ENCODE data around the gene POU5F1.

The POU5F1 gene

GRCh38 chr6:31139599-31139998 lies 30.9 kb downstream of the POU5F1 start:
- no peak for DNase-seq (ENCODE audit: low read depth)

DNA sequence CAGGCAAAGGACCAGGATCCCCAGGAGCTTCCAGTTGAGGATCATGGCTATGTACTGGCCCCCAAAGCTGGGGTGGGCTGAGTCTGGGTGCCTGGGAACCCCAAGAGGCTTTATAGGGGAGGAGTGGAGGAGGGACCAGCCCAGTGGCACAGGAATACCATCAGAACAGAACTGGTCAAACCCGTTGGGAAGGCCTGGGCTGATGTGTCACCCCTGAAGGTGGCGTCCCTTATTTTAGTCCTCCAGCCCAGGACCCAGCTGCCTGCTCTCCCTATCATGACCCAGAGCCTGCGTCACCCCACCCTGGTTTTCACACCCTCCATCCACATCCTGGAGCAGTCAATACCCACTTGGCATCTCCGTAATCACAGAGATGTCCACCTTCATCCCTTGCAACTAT lies 31.5 kb downstream of the POU5F1 start, which contains the start of gene PSORS1C2:
Gene PSORS1C2 (minus strand): TSS at position 85 of the 400 bp plus-strand sequence. CDS start 40 bp downstream, at position 45.
- no peak for DNase-seq (ENCODE audit: low read depth)

DNA sequence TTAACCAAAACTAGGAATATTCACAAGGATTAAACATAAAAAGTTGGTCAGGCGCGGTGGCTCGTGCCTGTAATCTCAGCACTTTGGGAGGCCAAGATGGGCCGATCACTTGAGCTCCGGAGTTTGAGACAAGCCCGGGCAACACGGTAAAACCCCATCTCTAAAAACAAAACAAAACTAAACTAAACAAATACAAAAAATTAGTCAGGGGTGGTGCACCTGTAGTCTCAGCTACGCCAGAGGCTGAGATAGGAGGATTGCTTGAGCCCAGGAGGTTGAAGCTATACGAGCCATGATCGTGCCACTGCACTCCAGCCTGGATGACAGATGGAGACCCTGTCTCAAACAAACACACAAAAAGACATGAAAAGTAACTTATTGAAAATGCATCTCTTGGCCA lies 34.8 kb downstream of the POU5F1 start:
- DNase-seq (ENCODE audit: low read depth), result no peak

- DNase-seq (ENCODE audit: low read depth), result no peak
Measured at GRCh38 chr6:31132806-31133205, 37.7 kb downstream of the POU5F1 start.

DNA sequence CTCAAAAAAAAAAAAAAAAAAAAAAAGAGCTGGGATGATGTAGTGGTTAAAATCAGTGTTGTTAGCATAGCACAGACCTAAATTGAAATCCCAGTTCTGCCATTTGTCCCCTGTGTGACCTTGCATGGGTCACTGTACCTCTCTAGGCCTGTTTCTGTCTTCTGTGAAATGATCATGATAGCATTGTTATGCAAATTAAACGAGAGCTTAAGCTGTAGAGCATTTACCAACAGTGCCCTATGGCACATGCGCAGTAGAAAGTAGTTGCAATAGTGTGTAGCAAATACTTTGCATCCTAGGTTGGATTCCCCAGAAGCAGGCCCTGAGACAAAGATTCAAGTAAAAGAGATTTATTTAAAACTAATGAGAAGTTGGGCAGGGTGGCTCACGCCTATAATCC lies 38.9 kb downstream of the POU5F1 start:
- DNase-seq (ENCODE audit: low read depth), result no peak

- DNase-seq (ENCODE audit: low read depth), result no peak
Measured at GRCh38 chr6:31130751-31131150, 39.7 kb downstream of the POU5F1 start.

- no peak for DNase-seq (ENCODE audit: low read depth)
Measured at GRCh38 chr6:31129130-31129529, 41.4 kb downstream of the POU5F1 start.

DNA sequence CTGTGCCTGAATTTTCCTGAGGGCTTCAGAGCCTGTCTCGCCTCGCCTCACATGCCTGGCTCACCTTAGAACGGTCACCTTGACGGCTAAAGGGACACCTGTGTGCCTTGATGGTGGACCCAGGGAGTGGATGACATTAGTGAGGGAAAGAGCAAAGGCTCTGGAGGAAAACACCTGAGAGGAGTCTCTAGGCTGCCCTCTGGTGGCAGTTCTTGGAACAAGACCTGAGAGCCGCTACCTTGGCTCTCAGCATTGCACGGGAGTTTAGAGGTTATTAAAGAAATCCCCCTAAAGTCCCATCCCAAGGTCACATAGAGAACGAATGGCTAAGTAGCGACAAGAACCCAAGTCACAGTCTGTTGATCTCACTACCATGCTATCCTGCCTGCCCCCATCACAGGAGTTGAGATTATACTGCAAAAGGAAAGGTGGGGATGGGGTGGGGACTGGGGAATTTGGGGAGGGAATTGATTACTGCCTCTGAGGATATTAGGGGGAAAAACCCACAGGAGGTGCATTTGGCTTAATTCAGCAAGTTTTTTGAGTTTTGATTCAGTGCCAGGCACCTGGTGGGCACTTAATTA lies 42.3 kb downstream of the POU5F1 start:
- no peak for DNase-seq (ENCODE audit: low read depth)

DNA sequence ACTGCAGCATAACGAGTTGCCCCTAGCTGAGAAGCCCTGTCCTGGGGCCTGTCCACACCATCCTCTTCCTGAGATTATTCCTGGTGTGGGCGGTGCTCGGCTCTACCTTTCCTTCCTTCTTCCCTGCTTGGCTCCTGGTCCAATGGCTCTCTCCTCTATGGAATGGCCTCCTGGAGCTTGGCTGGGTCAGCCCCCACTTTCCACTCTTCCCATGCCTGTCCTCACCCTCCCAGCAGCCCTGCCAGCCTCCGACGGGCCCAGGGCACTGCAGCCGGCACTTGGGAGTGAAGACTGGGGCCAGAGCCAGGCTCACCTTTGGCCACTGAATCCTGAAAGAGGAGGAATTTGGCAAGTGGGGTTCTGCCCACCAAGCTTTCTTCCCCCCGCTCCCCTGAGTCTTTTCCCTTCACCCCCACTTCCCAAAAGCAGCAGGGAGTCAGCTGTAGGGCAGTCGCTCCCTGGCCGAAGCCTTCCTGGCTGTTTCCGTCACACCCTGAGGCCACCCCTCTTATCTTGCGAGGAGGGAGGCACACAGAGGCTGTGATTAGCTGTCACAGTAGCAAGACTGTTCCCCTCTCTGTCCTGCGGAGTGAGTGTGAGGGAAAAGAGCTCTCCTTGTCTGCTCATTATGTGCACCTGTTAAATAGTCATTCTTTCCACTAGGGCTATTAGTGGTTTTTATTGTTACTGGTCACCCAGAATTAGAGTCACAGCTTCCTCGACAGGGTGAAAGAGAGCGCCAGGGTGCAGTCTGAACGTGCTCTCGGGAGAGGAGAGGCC lies 43.9 kb downstream of the POU5F1 start:
- no peak for DNase-seq (ENCODE audit: low read depth)

DNA sequence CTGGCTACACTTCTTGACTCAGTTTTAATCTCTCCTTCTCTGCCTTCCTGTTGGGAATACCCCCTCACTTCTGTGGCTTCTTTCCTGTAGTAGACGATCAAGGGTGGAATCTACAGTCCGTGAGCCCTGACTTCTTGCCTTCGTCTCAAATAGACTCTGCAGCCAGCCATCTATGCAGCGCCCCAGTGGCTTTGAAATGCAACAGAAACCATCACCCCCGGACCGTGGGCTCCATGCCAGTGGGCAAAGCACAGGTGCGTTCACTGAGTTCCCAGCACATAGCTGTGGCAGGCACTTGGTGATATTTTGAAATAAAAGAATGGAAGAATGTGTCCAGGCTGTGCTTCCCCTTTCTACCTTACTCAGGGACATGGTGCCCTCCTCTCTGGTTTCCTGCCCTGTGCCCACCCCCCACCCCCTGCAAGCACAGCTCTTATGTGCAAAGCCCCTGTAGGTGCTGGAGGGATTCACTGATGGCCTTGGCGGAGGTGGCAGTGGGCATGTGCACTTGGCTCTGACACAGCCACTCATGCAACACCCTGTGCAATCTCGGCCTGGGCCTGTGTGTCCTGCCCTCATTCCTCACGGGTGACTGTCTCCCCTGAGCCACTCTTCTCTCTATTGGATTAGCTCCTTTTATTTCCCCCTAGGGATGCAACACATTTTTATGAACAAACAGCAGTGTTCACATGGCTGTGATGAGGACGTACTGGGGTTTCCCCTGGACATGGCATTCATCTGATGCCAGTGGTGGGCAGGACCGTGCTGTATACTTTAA lies 44.7 kb downstream of the POU5F1 start:
- no peak for DNase-seq (ENCODE audit: low read depth)

- DNase-seq (ENCODE audit: low read depth), result no peak
Measured at GRCh38 chr6:31125162-31125561, 45.3 kb downstream of the POU5F1 start.

DNA sequence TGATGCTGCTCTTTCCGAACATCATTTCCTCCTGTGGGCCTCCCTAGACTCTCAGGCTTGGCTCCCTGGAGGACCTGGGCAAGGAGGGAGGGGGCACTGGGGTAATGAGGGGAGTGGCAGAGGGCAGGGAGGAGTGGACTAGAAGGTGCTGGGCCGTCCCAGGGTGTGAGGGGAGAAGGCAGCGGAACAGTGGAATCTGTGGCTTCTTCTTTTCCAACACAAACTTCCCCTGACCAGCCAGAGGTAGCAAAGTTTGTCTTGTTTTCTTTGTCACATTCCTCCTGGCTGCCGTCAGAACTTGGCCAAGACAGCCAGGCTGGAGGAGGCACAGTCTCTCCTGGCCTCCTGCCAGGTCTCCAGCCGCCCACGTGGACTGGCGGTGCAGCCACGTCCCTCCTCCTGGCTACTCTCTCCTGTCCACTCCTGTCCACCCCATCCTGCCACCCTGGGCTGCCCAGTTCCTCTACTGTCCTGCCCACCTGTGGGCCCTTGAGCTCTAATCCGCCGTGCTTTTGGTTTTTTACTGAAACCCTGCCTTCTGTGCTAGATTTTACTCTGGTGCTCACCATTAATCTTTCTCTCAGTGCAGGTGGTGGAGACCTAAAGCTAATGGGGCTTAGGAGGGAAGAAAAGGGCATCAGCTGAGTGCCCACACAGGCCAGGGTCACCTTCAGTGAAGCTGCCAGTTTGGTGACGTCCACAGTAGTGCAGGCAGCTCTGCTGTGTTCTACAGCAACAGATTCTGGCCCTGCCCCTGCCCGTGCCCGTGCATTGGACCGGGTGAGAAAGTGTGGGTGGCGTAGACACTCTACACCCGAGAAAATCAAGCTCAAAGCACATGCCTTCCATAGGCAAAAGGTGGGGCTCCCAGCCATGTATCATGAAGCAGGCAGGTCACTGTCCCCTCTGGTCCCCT lies 47.4 kb downstream of the POU5F1 start:
- DNase-seq (ENCODE audit: low read depth), result peak; percentile 63

GRCh38 chr6:31121131-31121790 lies 49.2 kb downstream of the POU5F1 start:
- DNase-seq (ENCODE audit: low read depth), result no peak

GRCh38 chr6:31120151-31120915 lies 50.1 kb downstream of the POU5F1 start, which contains the start of gene CDSN:
TSS of gene CDSN (minus strand) at chr6:31120446. CDS start at chr6:31120419, 27 bp downstream.
- DNase-seq (ENCODE audit: low read depth), result no peak

DNA sequence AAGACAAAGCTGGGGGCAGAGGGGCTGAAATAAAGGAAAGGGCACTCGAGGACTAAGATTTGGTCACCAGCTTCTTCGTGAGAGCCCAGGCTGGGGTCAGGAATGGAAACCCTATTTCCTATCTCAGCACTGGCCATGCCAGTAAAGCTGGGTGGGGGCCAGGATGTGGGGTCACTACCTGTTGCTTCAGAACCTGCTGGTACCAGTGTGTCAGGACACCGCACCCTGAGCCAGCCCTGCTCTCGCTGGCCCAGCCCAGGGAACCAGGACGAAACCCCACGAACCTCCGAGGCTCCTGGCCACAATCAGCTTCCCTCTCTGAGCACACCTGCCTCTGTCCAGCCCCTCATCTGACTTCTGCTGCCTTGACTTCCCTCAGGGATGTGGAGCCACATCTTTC lies 52.3 kb downstream of the POU5F1 start:
- no peak for DNase-seq (ENCODE audit: low read depth)

- DNase-seq (ENCODE audit: low read depth), result no peak
Measured at GRCh38 chr6:31116661-31117385, 53.7 kb downstream of the POU5F1 start.

- no peak for DNase-seq (ENCODE audit: low read depth)
Measured at GRCh38 chr6:31115941-31116560, 54.4 kb downstream of the POU5F1 start.

GRCh38 chr6:31114970-31115849 lies 55.3 kb downstream of the POU5F1 start:
- DNase-seq (ENCODE audit: low read depth), result no peak

Data from non-pigmented ciliary epithelial cell (primary cell).